Trophoblast cell (in vitro differentiated cells and primary cell): ENCODE measurements around the gene KDM6B.

Source experiments
- DNase-seq, 2 donors: peaks; one replicate each; pipeline ENCODE4 v3.0.0-alpha.2; 2016
- H2AFZ ChIP-seq: 2 replicates; pipeline ENCODE4 v1.6.1; 2013; ENCODE audit warnings: low read length, moderate library complexity, mild to moderate bottlenecking; ENCODE audit not compliant: insufficient read depth, poor library complexity
- H2AK5ac ChIP-seq: 2 replicates; pipeline ENCODE4 v1.6.1; 2013; ENCODE audit warnings: mild to moderate bottlenecking, low read length
- H2BK120ac ChIP-seq: 2 replicates; pipeline ENCODE4 v1.6.1; 2013; ENCODE audit warnings: low read length, mild to moderate bottlenecking, moderate library complexity; ENCODE audit not compliant: insufficient read depth, poor library complexity
- H2BK12ac ChIP-seq: 2 replicates; pipeline ENCODE4 v1.6.1; 2013; ENCODE audit warnings: mild to moderate bottlenecking, low read length, moderate library complexity
- H2BK5ac ChIP-seq: 2 replicates; pipeline ENCODE4 v1.6.1; 2013; ENCODE audit warnings: low read length, low read depth, moderate library complexity, mild to moderate bottlenecking; ENCODE audit not compliant: poor library complexity
- H3K14ac ChIP-seq: 2 replicates; pipeline ENCODE4 v1.6.1; 2013; ENCODE audit warnings: mild to moderate bottlenecking, low read length
- H3K18ac ChIP-seq: 2 replicates; pipeline ENCODE4 v1.6.1; 2013; ENCODE audit warnings: mild to moderate bottlenecking, low read length
- H3K23ac ChIP-seq: 2 replicates; pipeline ENCODE4 v1.6.1; 2013; ENCODE audit warnings: low read length
- H3K27ac ChIP-seq: 2 replicates; pipeline ENCODE4 v1.5.1; 2013; ENCODE audit warnings: low read depth, mild to moderate bottlenecking, inconsistent platforms, low read length, moderate library complexity
- H3K27me3 ChIP-seq: 2 replicates; pipeline ENCODE4 v1.6.1; 2013; ENCODE audit warnings: inconsistent platforms, mild to moderate bottlenecking, low read length, moderate library complexity; ENCODE audit not compliant: insufficient read depth
- H3K36me3 ChIP-seq, 2 experiments: 1 replicate in 1 of 2; 2 replicates in 1 of 2; pipeline ENCODE4 v1.6.1; 2013; ENCODE audit warnings: low read length in 2 of 2, mild to moderate bottlenecking in 2 of 2, moderate library complexity in 1 of 2; ENCODE audit not compliant: insufficient read depth in 2 of 2, control insufficient read depth in 1 of 2
- H3K4ac ChIP-seq: 2 replicates; pipeline ENCODE4 v1.6.1; 2013; ENCODE audit warnings: low read depth, mild to moderate bottlenecking, low read length, moderate library complexity
- H3K4me1 ChIP-seq, 2 experiments: 1 replicate in 1 of 2; 2 replicates in 1 of 2; pipeline ENCODE4 v1.6.1; 2013; ENCODE audit warnings: low read length in 2 of 2, mild to moderate bottlenecking in 2 of 2, moderate library complexity in 1 of 2; ENCODE audit not compliant: insufficient read depth in 2 of 2, control insufficient read depth in 1 of 2
- H3K4me2 ChIP-seq: 2 replicates; pipeline ENCODE4 v1.6.1; 2013; ENCODE audit warnings: inconsistent platforms, mild to moderate bottlenecking, low read length, moderate library complexity
- H3K4me3 ChIP-seq: 2 replicates; pipeline ENCODE4 v1.5.1; 2013; ENCODE audit warnings: mild to moderate bottlenecking, low read depth, low read length, inconsistent platforms
- H3K79me1 ChIP-seq: one replicate; pipeline ENCODE4 v1.6.1; 2013; ENCODE audit warnings: low read length
- H3K79me2 ChIP-seq: 2 replicates; pipeline ENCODE4 v1.6.1; 2013; ENCODE audit warnings: low read length, mild to moderate bottlenecking; ENCODE audit not compliant: control insufficient read depth, insufficient read depth, poor library complexity
- H3K9ac ChIP-seq: 2 replicates; pipeline ENCODE4 v1.6.1; 2013; ENCODE audit warnings: mild to moderate bottlenecking, low read length
- H3K9me3 ChIP-seq: 2 replicates; pipeline ENCODE4 v1.6.1; 2013; ENCODE audit warnings: low read depth, mild to moderate bottlenecking, control low read depth, inconsistent platforms, low read length; ENCODE audit not compliant: insufficient read depth
- H4K12ac ChIP-seq: 2 replicates; pipeline ENCODE4 v1.6.1; 2013; ENCODE audit warnings: low read depth, mild to moderate bottlenecking, low read length, moderate library complexity
- H4K8ac ChIP-seq: 2 replicates; pipeline ENCODE4 v1.6.1; 2013; ENCODE audit warnings: low read depth, mild to moderate bottlenecking, low read length, moderate library complexity
- H4K91ac ChIP-seq: one replicate; pipeline ENCODE4 v1.6.1; 2013; ENCODE audit warnings: low read depth, mild to moderate bottlenecking, low read length, moderate library complexity
- WGBS: extraction: QIAGEN DNeasy Blood & Tissue Kit; methylation state at CpG from one replicate; pipeline ENCODE4 v1.1.7; 2013; ENCODE audit warnings: missing lambda C conversion rate; ENCODE audit not compliant: insufficient read length, insufficient coverage; ENCODE audit errors: extremely low coverage; 5-methylcytosine and 5-hydroxymethylcytosine counted together

The KDM6B gene

GRCh38 chr17:7875804-7876370 lies 41.9 kb downstream of the KDM6B start:
- Histone ChIP-seq H3K23ac (no peak overlapping the region), H3K9ac (no peak overlapping the region), H3K79me1 (no peaks in the 10 kb centered on the region), H4K12ac (no peak overlapping the region), H3K18ac (no peak overlapping the region), H3K36me3 (peaks cover 10 to 14% of the 10 kb centered on the region in 2 experiments), H2AFZ (no peak overlapping the region), H3K27me3 (no peaks in the 10 kb centered on the region), H4K8ac (no peak overlapping the region), H2AK5ac (no peak overlapping the region), H2BK120ac (no peak overlapping the region), H3K9me3 (no peaks in the 10 kb centered on the region), H3K4me2 (no peak overlapping the region), H3K4me1 (no peaks in the 10 kb centered on the region), H3K27ac (no peak overlapping the region), H3K4me3 (no peak overlapping the region), H2BK5ac (no peak overlapping the region), H3K79me2 (no peaks in the 10 kb centered on the region), H4K91ac (no peak overlapping the region), H2BK12ac (no peak overlapping the region), H3K4ac (no peak overlapping the region), H3K14ac (no peak overlapping the region)
- no CpG with 5 or more reads among the region's 2 CpGs for WGBS
- DNase-seq = no peak

DNA sequence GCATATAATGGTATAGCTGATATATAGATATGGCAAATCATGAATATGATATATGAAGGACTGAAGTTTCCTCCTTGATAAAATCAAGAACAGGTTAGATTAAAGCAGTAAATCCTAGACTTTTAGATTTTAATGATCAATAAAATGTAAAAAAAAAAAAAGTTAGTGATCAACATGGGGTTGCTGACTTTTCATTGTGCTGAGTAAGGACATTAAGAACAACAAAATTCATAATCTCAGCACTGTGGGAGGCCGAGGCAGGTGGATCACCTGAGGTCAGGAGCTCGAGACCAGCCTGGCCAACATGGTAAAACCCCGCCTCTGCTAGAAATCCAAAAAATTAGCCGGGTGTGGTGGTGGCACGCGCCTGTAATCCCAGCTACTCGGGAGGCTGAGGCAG lies 44.2 kb downstream of the KDM6B start:
- peaks cover 2 to 3% of the 10 kb centered on the region in 2 experiments for H3K4me1 ChIP-seq
- WGBS = no CpG with 5 or more reads among the region's 7 CpGs
- no peak overlapping the region for H4K12ac ChIP-seq
- no peaks in the 10 kb centered on the region for H3K79me1 ChIP-seq
- H3K27me3 ChIP-seq = no peaks in the 10 kb centered on the region
- no peak overlapping the region for H3K4me2 ChIP-seq
- H3K14ac ChIP-seq = no peak overlapping the region
- H4K91ac ChIP-seq = no peak overlapping the region
- no peak overlapping the region for H3K27ac ChIP-seq
- no peak overlapping the region for H3K4me3 ChIP-seq
- no peaks in the 10 kb centered on the region for H3K9me3 ChIP-seq
- H3K36me3 ChIP-seq = peaks cover 8 to 20% of the 10 kb centered on the region in 2 experiments
- H3K79me2 ChIP-seq = no peaks in the 10 kb centered on the region
- no peak overlapping the region for H3K23ac ChIP-seq
- H3K18ac ChIP-seq = no peak overlapping the region
- DNase-seq = peak in 1 of 2 donors; percentile 24
- H2AFZ ChIP-seq = no peak overlapping the region
- no peak overlapping the region for H4K8ac ChIP-seq
- no peak overlapping the region for H2BK5ac ChIP-seq
- no peak overlapping the region for H2BK12ac ChIP-seq
- H3K4ac ChIP-seq = no peak overlapping the region
- H3K9ac ChIP-seq = no peak overlapping the region
- H2AK5ac ChIP-seq = no peak overlapping the region
- no peak overlapping the region for H2BK120ac ChIP-seq

- no peak overlapping the region for H3K18ac ChIP-seq
- H3K14ac ChIP-seq = no peak overlapping the region
- DNase-seq = no peak
- no peak overlapping the region for H3K4ac ChIP-seq
- peaks cover 3% of the 10 kb centered on the region for H3K79me1 ChIP-seq
- no peak overlapping the region for H4K12ac ChIP-seq
- no peak overlapping the region for H2AFZ ChIP-seq
- no peak overlapping the region for H2BK120ac ChIP-seq
- H3K27ac ChIP-seq = no peak overlapping the region
- WGBS = no CpG with 5 or more reads among the region's 3 CpGs
- no peaks in the 10 kb centered on the region for H3K27me3 ChIP-seq
- peak overlapping the region; percentile 73 for H3K23ac ChIP-seq
- peaks cover 2% of the 10 kb centered on the region for H3K79me2 ChIP-seq
- peaks cover 2 to 3% of the 10 kb centered on the region in 2 experiments for H3K4me1 ChIP-seq
- H3K4me3 ChIP-seq = no peak overlapping the region
- peaks cover 8 to 18% of the 10 kb centered on the region in 2 experiments for H3K36me3 ChIP-seq
- H2BK12ac ChIP-seq = no peak overlapping the region
- no peaks in the 10 kb centered on the region for H3K9me3 ChIP-seq
- H3K9ac ChIP-seq = no peak overlapping the region
- no peak overlapping the region for H4K91ac ChIP-seq
- H3K4me2 ChIP-seq = no peak overlapping the region
- H4K8ac ChIP-seq = no peak overlapping the region
- H2BK5ac ChIP-seq = no peak overlapping the region
- no peak overlapping the region for H2AK5ac ChIP-seq
These were observed 46.3 kb downstream of the KDM6B start for GRCh38 chr17:7880076-7880868.

DNA sequence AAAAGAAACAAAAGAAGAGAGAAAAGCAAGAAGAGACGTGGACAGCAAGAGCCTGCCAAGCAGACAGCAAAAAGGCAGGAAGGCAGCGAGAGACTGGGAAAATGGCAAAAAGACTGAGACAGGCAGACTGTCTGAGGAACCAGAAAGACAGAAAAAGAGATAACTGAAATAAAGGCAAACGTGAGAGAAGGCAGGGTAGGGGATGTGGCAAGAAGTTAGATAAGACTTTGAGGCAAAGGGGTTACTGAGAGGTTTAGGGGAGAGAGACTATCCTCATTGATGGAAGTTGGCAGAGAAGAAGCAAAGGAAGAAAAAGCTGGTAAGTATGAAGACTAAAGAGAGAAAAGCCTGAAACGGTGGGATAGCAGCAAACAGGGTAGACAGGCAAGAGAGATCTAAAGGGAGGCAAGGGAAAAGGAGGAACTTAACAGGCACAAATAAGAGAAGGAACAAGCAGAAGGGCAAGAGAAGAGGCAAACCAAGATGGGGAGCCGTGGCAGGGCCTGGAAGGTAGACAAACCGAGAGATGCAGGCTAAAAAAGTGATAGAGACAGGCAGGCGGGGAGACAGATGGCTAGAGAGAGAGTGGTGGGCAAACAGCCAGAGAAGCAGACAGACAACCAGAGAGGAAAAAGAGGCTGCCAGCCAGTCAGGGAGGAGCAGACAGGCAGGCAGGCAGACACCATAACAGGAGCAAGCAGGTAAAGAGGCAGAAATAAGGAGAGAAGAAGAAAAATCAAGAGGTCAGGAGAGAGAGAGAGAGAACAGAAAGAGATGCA lies 47.4 kb downstream of the KDM6B start:
- Histone ChIP-seq H3K79me2 (peaks cover 6% of the 10 kb centered on the region), H3K23ac (no peak overlapping the region), H2BK12ac (no peak overlapping the region), H3K4me1 (peaks cover 4 to 7% of the 10 kb centered on the region in 2 experiments), H3K4me2 (no peak overlapping the region), H3K18ac (no peak overlapping the region), H3K14ac (no peak overlapping the region), H3K27ac (no peak overlapping the region), H3K9me3 (no peaks in the 10 kb centered on the region), H4K8ac (no peak overlapping the region), H3K36me3 (peaks cover 8 to 18% of the 10 kb centered on the region in 2 experiments), H3K27me3 (no peaks in the 10 kb centered on the region), H4K12ac (no peak overlapping the region), H3K4ac (no peak overlapping the region), H3K4me3 (no peak overlapping the region), H4K91ac (no peak overlapping the region), H3K79me1 (peaks cover 15% of the 10 kb centered on the region), H2AFZ (no peak overlapping the region), H2AK5ac (no peak overlapping the region), H3K9ac (no peak overlapping the region), H2BK5ac (no peak overlapping the region), H2BK120ac (no peak overlapping the region)
- no CpG with 5 or more reads among the region's 7 CpGs for WGBS
- DNase-seq = no peak
